Right lung (tissue), 5 donors: ENCODE data around the gene LRCH4. TPM values are rescaled to one million over a fixed set of nuclear protein-coding genes. Genes with fewer than 3 reads are reported as not detected.
A peak's percentile ranks its signal among the peaks of the same experiment; 100 is the strongest.

Experiments
- DNase-seq, 2 donors: peaks; one replicate each; pipeline ENCODE4 v3.0.0-alpha.2; 2013
- polyA plus RNA-seq, 5 donors: library from polyadenylated mRNA; unstranded; fragments of 120-200 nt; gene quantifications; one replicate each; pipeline versions ENCODE4 v1.2.1 to v1.2.3, GENCODE V29; 2013; ENCODE audit warnings: inconsistent platforms in 1 of 5, low replicate concordance in 1 of 5; ENCODE audit not compliant: insufficient read length in 5 of 5, insufficient read depth in 1 of 5

LRCH4 gene
- polyA plus RNA-seq, 5 donors, result 32.9 to 83.5 (median 58.0) TPM

DNA sequence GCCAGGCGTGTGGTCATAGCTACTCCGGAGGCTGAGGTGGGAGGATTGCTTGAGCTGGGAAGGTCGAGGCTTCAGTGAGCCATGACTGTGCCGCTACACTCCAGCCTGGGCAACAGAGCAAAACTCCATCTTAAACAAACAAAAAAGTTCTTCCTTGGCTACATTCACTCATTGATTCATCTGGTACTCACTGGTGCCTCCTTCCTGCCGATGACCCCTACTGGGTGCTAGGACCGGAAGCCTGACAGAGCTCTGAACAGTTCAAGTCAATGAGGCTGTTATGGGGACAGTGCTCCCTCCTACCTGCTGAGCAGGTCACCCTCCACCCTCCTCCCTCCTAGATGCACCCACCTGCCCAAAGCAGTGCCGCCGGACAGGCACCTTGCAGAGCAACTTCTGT is 21.2 kb upstream of the LRCH4 start:
- no peak for DNase-seq

DNA sequence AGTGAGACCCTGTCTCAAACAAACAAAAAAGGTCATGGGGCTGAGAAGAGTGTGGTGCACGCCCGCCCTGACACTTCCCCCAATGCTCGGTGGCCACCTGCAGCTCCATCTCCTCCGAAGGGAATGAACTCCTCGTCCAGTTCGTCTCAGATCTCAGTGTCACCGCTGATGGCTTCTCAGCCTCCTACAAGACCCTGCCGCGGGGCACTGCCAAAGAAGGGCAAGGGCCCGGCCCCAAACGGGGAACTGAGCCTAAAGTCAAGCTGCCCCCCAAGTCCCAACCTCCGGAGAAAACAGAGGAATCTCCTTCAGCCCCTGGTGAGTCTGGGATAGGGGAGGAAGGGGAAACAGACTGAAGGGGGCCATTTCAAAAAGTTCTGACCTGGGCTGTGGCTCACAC is 20.4 kb upstream of the LRCH4 start:
- DNase-seq, result no peak

DNA sequence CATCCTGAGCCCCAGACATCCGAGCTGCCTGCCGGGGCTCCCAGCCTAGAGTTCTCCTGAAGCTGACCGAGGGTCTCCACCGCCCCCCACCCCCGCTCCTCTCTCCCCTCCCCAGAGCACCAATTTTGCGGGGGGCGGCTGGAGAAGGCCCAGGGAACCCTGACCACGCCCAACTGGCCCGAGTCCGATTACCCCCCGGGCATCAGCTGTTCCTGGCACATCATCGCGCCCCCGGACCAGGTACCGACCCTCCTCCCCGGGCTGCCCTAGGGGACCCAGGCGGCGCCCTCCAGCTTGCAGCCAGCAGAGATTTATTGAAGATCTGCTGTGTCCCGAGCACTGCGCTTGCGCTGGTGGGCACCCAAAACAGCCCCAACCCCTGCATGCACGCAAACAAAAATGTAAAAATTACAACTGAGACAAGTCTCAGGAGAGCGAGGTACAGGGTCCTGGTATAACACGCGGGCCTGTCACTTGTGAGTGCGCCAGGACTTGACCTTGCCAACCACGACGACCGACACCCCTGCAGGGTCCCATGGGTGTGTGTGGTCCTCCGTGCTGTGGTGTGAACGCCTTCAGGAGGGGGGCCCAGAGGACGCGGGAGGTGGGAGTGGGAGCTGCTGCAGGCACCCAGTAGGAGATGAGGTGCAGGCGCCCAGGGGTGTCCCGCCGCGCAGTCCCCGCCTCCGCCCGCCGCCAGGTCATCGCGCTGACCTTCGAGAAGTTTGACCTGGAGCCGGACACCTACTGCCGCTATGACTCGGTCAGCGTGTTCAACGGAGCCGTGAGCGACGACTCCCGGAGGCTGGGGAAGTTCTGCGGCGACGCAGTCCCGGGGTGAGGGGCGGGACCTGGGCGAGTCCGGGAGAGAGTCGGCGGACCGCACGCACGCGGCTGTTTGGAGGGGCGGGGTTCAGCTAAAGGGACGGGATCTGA is 19.3 kb upstream of the LRCH4 start:
- DNase-seq, result no peak

DNA sequence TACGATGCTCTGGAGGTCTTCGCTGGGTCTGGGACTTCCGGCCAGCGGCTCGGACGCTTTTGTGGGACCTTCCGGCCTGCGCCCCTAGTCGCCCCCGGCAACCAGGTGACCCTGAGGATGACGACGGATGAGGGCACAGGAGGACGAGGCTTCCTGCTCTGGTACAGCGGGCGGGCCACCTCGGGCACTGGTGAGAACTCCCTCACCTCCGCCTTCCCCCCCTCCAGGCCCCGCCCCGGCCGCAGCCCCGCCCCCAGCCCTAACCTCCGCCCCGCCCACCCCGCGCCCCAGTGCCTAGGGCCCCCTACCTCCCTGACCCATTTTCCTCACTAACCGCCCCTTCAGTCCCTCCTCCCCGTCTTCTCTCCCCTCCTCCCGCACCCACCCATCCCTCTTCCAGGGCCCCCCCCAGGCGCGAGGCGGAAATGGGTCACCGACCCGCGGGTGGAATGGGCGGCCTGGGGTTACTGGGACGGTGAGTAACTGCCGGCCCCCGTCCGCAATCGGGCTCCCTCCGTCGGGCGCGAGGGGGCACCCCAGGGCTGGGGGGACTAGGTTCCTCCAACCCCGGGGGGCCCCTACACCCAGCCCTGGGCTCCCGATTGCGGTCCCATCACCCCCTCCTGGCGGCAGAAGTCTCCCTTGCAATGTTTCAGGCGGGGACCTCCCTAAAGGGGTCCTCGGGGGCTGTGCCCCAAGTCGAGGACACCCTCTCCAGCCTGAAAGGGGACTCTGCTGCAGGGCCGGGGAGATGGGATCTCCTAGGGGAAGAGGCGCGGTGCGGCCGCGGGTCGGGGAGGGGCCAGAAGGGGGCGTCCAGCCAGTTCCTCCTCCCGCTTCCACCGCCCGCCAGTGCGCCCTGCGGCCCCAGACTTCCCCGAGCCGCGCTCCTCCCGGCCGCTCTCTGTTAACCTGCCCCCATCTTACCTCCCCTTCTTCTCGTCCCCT is 18.4 kb upstream of the LRCH4 start:
- no peak for DNase-seq

DNA sequence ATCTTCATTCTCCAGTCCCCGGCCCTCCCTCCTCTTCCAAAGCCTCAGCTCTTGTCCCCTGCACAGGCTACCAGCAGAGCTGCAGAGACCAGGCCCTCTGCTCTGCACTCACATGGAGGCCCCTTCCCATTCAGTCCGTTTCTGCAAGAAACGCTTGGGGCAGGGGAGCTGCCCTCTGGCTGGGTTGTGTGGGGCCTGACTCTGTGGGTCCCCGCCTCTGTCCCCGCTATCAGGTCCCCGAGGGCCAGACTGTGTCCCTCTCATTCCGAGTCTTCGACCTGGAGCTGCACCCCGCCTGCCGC is 17.7 kb upstream of the LRCH4 start:
- DNase-seq, result no peak

DNA sequence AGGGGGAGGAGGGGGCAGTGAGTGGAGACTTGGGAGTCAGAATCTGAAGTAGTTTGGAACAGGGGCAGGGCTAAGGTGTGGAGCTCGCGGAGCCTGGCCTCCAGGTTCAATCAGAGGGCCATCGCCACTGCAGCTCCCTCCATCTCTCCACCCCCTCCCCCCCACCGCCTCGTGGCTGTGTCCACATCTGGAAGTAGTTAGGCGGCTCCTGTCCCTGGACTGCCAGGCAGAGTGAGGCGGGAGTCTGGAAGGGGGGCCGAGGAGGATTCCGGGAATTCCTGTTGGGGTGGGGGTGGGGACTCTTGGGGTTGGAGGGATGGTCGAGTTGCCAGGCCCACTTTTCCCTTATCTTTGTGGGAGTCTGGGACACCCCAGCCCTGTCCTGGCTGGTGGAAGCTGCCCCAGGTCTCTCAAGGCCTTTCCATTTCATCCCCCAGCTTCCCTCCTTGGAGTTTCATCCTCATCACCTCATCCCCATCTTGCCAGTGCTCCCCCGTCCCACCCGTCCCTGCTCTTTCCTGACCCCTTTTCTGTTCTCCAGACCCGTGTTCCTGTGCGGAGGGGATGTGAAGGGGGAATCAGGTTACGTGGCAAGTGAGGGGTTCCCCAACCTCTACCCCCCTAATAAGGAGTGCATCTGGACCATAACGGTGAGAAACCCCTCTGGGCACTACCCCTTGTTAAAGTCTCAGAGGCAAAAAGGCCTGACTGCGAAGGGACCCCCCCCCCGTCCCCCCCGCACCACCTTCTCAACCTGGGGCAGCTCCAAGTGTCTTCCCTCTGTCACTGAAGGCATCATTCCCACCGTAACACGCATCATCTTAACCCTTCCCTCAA is 17.2 kb upstream of the LRCH4 start:
- peak in 1 of 2 donors; percentile 80 for DNase-seq

DNA sequence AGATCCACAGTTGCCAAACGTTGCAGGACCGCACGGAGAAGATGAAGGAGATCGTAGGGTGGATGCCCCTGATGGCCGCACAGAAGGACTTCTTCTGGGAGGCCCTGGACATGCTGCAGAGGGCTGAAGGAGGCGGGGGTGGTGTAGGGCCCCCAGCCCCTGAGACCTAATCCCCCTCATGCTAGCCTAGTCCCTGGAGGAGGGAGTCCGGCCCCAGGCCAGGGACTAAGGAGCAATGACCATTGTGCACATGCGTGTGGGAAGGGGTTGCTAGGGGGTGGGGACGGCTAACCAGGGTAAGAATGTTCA is 14.8 kb upstream of the LRCH4 start:
- no peak for DNase-seq

DNA sequence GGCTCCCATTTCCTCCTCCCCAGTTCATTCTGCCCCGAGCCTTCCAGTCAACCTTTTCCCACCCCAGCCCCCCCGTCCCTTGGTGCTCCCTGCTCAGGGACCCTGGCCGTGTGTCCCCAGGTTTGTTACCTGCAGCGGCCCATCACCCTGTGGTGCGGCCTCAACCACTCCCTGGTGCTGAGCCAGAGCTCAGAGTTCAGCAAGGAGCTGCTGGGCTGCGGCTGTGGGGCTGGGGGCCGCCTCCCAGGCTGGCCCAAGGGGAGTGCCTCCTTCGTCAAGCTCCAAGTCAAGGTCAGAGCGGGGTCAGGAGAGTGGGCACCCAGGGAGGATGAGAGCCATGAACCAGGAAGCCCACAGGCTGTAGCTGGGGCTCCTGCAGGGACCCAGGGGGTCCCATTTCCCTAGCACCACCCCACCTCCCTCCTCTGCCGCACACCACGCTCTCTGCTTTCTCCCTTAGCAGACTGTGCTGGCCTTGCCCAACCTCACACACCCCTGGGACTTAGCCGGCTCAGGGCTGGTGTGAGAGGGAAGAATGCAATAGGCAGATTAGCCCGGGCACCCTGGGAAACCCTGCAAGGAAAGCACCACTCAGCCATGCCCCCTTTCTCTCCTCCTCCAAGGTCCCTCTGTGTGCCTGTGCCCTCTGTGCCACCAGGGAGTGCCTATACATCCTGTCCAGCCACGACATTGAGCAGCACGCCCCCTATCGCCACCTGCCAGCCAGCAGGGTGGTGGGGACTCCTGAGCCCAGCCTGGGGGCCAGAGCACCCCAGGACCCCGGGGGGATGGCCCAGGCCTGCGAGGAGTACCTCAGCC is 14.2 kb upstream of the LRCH4 start:
- no peak for DNase-seq

DNA sequence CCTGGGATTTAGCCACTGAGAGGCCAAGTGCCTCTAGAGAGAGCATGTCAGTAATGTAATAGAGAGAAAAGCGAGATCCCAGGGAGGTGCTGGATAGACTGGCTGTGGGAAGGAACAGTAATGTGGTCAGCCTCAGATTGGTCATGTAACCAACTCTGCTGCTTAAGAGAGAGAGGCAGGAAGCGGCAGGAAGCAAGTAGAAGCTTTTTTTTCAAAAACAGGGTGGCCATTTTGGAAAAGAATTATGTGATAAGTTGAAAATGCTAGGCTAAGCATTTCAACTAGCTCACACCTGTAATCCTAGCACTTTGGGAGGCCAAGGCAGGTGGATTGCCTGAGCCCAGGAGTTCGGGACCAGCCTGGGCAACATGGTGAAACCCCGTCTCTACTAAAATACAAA is 12.5 kb upstream of the LRCH4 start:
- DNase-seq, result no peak

DNA sequence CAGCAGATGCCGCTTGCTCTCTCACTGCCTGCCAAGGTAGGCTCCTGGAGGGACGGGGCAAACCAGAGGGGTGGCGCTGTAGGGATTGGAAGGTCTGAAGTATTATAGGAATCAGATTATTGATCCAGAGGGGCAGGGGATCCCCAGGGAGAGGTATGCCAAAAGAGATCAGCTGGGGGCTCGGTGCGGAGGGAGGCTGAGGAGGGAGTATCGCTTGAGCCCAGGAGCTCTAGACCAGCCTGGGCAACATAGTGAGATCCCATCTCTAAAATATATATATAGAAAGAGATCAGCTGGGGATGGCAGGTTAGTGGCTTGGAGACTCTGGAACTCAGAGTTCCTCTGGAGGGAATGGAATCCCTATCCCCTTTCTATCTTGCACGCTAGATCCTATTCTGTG is 9.3 kb upstream of the LRCH4 start:
- DNase-seq, result no peak

DNA sequence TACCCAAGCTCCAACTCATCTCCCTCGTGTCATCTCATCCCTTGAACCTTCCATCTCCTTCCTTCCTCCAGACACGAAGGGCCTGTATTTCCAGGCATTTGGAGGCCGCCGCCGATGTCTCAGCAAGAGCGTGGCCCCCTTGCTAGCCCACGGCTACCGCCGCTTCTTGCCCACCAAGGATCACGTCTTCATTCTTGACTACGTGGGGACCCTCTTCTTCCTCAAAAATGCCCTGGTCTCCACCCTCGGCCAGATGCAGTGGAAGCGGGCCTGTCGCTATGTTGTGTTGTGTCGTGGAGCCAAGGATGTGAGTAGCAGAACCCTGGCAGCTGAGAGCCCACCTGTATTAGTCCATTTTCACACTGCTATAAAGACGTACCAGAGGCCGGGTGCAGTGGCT is 5.7 kb upstream of the LRCH4 start:
- no peak for DNase-seq

DNA sequence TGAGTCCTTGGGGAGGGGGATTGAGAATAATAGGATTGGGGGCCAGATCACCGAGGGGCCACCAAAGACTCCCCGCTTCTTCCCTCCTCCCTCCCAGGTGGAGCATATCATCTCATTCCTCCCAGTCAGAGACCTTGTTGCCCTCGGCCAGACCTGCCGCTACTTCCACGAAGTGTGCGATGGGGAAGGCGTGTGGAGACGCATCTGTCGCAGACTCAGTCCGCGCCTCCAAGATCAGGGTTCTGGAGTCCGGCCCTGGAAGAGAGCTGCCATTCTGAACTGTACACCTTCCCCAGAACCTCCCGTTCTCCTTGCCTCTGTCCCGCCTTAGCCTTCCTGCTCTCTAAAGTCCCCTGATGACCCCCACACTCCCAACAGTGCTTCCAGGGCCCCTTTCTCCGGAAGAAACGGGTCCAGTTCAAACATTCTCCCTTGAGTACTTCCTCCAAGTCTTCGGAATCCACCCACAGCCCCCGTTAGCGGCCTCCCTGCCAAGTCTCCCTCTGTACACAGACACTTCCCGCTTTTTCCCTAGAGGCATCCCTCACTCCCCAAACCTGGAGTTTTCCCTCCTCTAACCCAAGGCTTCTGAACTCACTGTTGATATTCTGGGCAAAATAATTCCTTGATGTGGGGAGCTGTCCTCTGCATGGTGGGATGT is 4.3 kb upstream of the LRCH4 start:
- DNase-seq, result no peak

DNA sequence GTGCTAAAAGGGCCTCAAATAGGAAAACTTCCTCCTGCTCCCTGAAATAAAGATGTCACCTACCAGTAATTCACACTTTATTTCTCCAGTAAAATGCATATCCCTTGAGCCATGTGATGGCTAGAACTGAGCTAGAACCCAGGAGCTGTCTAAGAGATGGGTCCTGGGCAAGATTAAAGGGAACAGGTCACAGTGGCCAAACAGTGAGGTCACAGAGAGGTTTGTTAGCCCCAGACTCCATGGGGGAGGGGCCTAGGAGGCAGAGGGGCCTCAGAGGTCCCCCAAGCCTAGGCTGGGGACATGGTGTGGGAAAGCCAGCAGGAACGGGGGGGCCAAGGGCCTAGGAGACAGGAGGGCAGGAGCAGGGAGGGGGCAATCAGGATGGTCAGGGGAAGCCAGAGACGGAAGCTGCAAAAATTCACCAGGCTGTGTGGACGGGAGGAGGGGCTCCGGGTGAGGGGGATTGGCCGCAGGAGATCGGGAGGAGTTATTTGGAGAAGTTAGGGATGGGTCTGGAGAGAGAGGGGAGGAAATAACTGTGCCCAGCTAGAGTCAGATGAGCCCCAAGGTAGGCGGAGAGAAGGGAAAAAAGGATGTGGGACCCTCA is 3.5 kb upstream of the LRCH4 start:
- DNase-seq, result no peak

DNA sequence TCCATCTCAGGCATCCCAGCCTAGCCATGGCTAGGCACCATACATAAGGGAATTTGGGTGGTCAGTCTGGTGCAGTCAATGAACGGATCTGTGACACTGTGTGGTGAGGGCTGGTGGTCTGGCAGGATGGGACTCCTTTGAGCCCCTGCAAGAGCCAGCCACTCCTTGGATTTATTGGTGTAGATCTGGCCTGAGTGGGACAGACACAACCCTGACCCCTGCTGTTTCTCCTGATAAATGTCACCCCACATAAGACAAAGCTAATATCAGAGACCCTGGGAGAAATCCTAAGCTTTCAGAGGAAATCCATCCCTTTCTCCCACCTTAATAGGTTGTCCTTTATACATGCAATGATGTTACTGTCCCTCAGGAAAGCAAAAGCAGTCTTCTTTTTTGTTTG is 2.5 kb upstream of the LRCH4 start:
- DNase-seq, result no peak

DNA sequence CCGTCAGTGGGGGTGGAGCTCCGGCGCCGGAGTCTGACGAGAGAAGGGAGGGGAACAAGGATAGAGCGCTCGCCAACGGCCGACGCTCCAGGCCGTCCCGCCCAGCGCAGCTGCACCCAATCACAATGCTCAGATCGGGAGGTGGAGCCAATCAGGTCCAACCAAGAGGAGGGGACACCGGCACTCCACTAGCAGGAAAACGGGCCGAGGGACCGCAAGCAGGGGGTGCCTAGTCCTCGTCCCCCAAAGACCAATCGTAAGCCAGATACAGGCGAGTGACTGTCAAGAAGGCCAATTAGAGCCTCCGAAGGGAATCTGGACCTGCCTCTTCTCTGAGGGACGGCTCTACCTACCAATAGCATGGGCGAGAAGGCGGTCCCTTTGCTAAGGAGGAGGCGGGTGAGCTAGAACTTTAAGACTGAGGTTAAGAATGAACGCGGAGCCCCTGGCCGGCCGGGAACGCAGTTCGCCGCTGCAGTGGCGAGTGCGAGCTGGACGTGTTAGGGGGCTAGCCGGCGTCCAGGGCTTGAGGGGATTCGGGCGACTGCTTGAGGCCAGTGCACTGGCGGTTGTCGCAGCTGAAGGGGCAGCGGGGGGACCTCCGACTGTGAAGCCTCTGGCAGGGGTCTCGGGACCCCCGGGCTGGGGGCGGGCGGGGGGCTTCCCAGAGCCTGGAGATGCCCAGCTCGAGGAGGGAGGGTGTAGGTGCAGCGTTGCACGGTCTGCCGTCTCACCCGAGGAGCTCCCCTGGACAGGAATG is 517 bp upstream of the LRCH4 start, which contains the start of gene FBXO24:
Gene FBXO24 (plus strand): TSS at position 63 of the 760 bp plus-strand sequence. CDS start 298 bp downstream, at position 361.
- peak; percentile 100 for DNase-seq

DNA sequence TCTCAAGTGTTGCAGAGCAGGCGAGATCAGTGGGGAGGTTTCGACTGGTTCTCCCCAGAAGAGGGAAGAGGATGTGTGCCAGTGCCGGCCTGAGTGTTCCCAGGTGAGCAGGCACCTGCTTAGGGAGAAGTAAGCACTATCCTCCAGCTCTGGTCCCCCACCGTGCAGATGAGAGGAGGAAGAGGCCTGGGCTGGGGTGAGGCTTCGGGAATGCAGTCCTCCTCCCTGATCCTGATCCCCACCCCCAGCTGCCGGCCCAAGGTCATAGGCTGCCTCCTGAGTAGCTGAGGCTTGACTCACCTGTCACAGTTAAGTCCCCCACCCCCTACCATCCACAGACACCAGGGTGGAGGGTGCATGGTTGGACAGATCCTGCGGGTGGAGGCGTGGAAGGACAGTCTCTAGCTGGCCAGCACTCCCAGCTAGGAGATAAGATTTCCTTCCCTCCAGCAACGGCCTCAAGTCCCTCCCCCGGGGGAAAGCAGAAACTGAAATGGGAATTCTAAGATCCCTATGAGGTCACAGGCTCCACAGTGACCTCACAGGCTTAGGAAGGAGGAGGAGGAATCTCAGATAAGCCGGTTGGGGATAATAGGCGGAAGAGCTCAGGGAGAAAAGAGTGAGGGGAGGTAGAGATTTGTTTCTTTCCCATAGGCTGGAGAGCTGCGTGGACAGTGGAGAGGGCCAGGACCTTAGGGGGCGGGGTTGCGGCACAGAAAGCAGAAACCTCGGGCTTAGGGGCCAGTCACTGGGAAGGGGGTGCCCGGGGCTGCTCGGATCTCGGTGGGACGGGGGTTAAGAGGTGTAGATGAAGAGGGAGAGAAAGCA is 1.0 kb downstream of the LRCH4 start:
- peak in 1 of 2 donors; percentile 68 for DNase-seq

DNA sequence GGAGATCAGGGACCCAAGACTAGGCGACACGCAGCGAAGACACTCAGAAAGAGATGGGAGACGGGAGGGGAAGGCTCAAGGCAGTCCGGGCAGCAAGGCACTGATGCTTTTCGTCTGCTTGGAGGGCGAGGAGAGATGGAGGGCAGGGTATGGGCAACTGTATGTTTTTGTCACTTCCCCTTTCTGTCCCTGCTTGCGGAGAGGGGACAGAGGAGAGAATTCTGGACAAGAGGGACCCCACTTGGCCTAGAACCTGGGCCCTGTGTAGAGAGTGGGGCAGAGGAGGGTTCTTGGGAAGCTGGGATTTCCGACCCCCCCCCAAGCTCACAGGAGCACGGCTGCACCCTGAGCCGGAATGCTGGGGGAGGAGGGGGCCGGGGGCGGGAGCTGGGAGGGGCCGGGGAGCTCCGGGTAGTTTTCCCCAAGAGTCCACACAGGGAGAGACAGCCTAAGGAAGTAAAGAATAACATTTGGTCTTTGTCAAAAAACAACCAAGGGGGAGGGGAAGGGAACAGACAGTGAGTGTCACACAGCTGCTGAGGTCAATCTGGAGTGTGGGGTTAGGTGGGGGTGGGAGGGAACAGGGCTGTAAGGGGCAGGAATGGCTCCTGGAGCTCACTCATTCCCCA is 1.8 kb downstream of the LRCH4 start:
- DNase-seq, result peak; percentile 85
